Neural cell (in vitro differentiated cells): ENCODE data around the gene IFNGR2. TPM values are rescaled to one million over a fixed set of nuclear protein-coding genes. Genes with fewer than 3 reads are reported as not detected.

ENCODE experiments used
- H2AFZ ChIP-seq: fragments of 200-600, 300-800 bp; sonication (generic), shearing (Covaris generic); 2 replicates; pipeline ENCODE4 v1.6.0; 2014; ENCODE audit warnings: low read depth, mild to moderate bottlenecking, antibody characterized with exemption, low read length, moderate library complexity
- H3F3A ChIP-seq: fragments of 200-600 bp; shearing (Covaris generic); 2 replicates; pipeline ENCODE4 v1.6.1; 2016; ENCODE audit warnings: mild to moderate bottlenecking, moderate library complexity, mixed read lengths, antibody characterized with exemption, low read length; ENCODE audit not compliant: insufficient read depth, poor library complexity, severe bottlenecking
- H3K27ac ChIP-seq: fragments of 200-600, 300-800 bp; sonication (generic), shearing (Covaris generic); 2 replicates; pipeline ENCODE4 v1.5.1; 2014; ENCODE audit warnings: mild to moderate bottlenecking, low read length, moderate library complexity
- H3K27me3 ChIP-seq: fragments of 300-800, 200-600 bp; sonication (generic), shearing (Covaris generic); 2 replicates; pipeline ENCODE4 v1.6.0; 2014; ENCODE audit warnings: mild to moderate bottlenecking, low read depth, low read length, moderate library complexity; ENCODE audit not compliant: insufficient read depth
- H3K36me3 ChIP-seq: fragments of 300-800, 200-600 bp; sonication (generic), shearing (Covaris generic); 2 replicates; pipeline ENCODE4 v1.5.1; 2014; ENCODE audit warnings: mild to moderate bottlenecking, antibody characterized with exemption, low read length, moderate library complexity; ENCODE audit not compliant: insufficient read depth
- H3K4me2 ChIP-seq: fragments of 300-800, 200-600 bp; sonication (generic), shearing (Covaris generic); 2 replicates; pipeline ENCODE4 v1.6.0; 2014; ENCODE audit warnings: mild to moderate bottlenecking, low read length
- H3K4me3 ChIP-seq: fragments of 300-800, 200-600 bp; sonication (generic), shearing (Covaris generic); 2 replicates; pipeline ENCODE4 v1.5.1; 2014; ENCODE audit warnings: mild to moderate bottlenecking, low read length, moderate library complexity
- H3K79me2 ChIP-seq: fragments of 200-600 bp; shearing (Covaris generic); replicated peaks from 2 replicates; pipeline ENCODE4 v1.6.0; 2014; ENCODE audit warnings: mild to moderate bottlenecking, low read length, moderate library complexity; ENCODE audit not compliant: insufficient read depth
- H3K9ac ChIP-seq: fragments of 300-800, 200-600 bp; sonication (generic), shearing (Covaris generic); 2 replicates; pipeline ENCODE4 v1.6.1; 2016; ENCODE audit warnings: mild to moderate bottlenecking, low read length, mixed read lengths
- H3K9me2 ChIP-seq: fragments of 200-600 bp; shearing (Covaris generic); 2 replicates; pipeline ENCODE4 v1.6.1; 2016; ENCODE audit warnings: mild to moderate bottlenecking, low read length, mixed read lengths; ENCODE audit not compliant: insufficient read depth
- H3K9me3 ChIP-seq: fragments of 200-600, 300-800 bp; sonication (generic), shearing (Covaris generic); 2 replicates; pipeline ENCODE4 v1.6.1; 2016; ENCODE audit warnings: mild to moderate bottlenecking, mixed run types, low read length, moderate library complexity, mixed read lengths
- H4K20me1 ChIP-seq: fragments of 200-600 bp; shearing (Covaris generic); 2 replicates; pipeline ENCODE4 v1.6.1; 2016; ENCODE audit warnings: mild to moderate bottlenecking, mixed run types; ENCODE audit not compliant: insufficient read depth
- EP300 ChIP-seq: fragments of 450-650 bp; conservative IDR thresholded peaks from 2 replicates; pipeline ENCODE4 v1.6.1; 2014; ENCODE audit warnings: antibody characterized with exemption, mild to moderate bottlenecking, moderate library complexity; ENCODE audit not compliant: poor library complexity, severe bottlenecking
- EZH2 ChIP-seq: fragments of 200-600, 300-800 bp; shearing (Covaris generic), sonication (generic); IDR thresholded peaks from 2 replicates; pipeline ENCODE4 v1.6.1; 2014; ENCODE audit warnings: antibody characterized with exemption, low read length, borderline replicate concordance, mild to moderate bottlenecking; ENCODE audit not compliant: insufficient read depth, poor library complexity, severe bottlenecking
- MXI1 ChIP-seq: fragments of 450-650 bp; conservative IDR thresholded peaks from 2 replicates; pipeline ENCODE4 v1.6.1; 2014; ENCODE audit warnings: antibody characterized with exemption, mild to moderate bottlenecking; ENCODE audit not compliant: poor library complexity, severe bottlenecking
- POLR2AphosphoS5 ChIP-seq: IDR thresholded peaks from 2 replicates; pipeline ENCODE4 v1.6.1; 2012
- RAD21 ChIP-seq: fragments of 450-650 bp; conservative IDR thresholded peaks from 2 replicates; pipeline ENCODE4 v1.6.1; 2014; ENCODE audit warnings: antibody characterized with exemption, mild to moderate bottlenecking, moderate library complexity
- REST ChIP-seq: IDR thresholded peaks from 2 replicates; pipeline ENCODE4 v1.6.1; 2012; ENCODE audit warnings: borderline replicate concordance
- SMC3 ChIP-seq: fragments of 450-650 bp; conservative IDR thresholded peaks from 2 replicates; pipeline ENCODE4 v1.6.1; 2014; ENCODE audit warnings: antibody characterized with exemption, mild to moderate bottlenecking, moderate library complexity; ENCODE audit not compliant: poor library complexity
- TAF1 ChIP-seq: IDR thresholded peaks from 2 replicates; pipeline ENCODE4 v1.6.1; 2012; ENCODE audit warnings: low read depth
- polyA plus RNA-seq: library from polyadenylated mRNA; depleted of rRNA; stranded (reverse); fragments of >200 nt; gene quantifications from 2 replicates; pipeline ENCODE4 v1.2.3, GENCODE V29; 2014
- TF ChIP-seq, protein P1 (sequence below): fragments of 450-650 bp; IDR thresholded peaks from 2 replicates; pipeline ENCODE4 v1.5.1; 2014; ENCODE audit warnings: antibody characterized with exemption, mild to moderate bottlenecking, moderate library complexity; ENCODE audit not compliant: poor library complexity, severe bottlenecking

IFNGR2 gene
- polyA plus RNA-seq, 1 donor from 2014 or later, result 57.2 TPM

DNA sequence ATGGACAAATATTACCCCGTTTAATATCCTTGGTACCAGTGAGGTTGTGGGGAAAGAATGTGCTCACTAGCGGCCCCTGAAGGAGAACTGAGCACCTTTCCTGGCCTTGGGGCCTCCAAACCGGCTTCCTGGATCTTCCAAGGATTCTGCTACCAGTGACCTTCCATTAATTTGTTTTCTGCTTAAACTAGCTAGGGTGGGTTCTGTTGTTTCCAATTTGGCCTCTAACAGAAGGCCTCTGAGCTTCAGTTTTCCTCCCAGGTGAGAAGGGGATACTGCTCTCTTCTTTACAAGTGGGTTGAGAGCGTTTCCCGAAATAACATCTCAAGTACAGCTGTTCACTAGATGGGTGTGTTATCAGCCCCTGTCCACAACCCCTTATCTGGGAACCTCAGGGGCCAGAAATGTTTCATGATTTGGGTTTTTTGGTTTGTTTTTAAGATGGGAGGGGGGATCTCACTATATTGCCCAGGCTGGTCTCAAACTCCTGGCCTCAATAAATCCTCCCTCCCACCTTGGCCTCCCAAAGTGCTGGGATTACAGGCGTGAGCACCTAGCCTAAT lies 16.9 kb upstream of the IFNGR2 start:
- Histone ChIP-seq H3K4me3 (no peak overlapping the region), H3K27ac (no peak overlapping the region), H3K36me3 (no peaks in the 10 kb centered on the region), H3F3A (no peaks in the 10 kb centered on the region), H2AFZ (no peak overlapping the region), H3K79me2 (no peaks in the 10 kb centered on the region), H3K27me3 (no peaks in the 10 kb centered on the region), H3K9ac (no peak overlapping the region), H4K20me1 (no peaks in the 10 kb centered on the region), H3K9me3 (no peaks in the 10 kb centered on the region), H3K4me2 (no peak overlapping the region), H3K9me2 (no peaks in the 10 kb centered on the region)
- TF ChIP-seq SMC3 (no peak), TAF1 (no peak), POLR2AphosphoS5 (no peak), EP300 (no peak), EZH2 (no peak), RAD21 (no peak), MXI1 (no peak), REST (no peak)
- TF ChIP-seq, protein P1, sequence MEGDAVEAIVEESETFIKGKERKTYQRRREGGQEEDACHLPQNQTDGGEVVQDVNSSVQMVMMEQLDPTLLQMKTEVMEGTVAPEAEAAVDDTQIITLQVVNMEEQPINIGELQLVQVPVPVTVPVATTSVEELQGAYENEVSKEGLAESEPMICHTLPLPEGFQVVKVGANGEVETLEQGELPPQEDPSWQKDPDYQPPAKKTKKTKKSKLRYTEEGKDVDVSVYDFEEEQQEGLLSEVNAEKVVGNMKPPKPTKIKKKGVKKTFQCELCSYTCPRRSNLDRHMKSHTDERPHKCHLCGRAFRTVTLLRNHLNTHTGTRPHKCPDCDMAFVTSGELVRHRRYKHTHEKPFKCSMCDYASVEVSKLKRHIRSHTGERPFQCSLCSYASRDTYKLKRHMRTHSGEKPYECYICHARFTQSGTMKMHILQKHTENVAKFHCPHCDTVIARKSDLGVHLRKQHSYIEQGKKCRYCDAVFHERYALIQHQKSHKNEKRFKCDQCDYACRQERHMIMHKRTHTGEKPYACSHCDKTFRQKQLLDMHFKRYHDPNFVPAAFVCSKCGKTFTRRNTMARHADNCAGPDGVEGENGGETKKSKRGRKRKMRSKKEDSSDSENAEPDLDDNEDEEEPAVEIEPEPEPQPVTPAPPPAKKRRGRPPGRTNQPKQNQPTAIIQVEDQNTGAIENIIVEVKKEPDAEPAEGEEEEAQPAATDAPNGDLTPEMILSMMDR, result no peak

DNA sequence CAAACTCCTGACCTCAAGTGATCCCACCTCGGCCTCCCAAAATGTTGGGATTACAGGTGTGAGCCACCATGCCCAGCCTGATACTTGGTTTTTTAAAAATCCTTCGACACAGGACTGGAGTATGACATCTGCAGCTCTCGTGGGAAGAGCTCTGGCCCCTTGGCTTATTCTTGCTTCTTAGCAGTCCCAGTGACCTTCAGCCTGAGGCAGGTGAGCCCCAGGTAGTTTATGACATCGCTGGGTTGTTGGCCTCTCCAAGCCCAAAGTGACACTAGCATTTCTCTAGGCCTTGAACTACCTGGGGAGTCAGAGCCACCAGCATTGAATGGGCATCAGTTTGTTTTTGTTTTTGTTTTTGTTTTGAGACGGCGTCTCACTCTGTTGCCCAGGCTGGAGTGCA lies 15.9 kb upstream of the IFNGR2 start:
- Histone ChIP-seq H3K36me3 (no peaks in the 10 kb centered on the region), H3K4me2 (no peak overlapping the region)
- no peak for TF ChIP-seq SMC3
- no peak for TF ChIP-seq EP300
- no peak for TF ChIP-seq EZH2
- TF ChIP-seq, protein P1, result no peak
- no peak for TF ChIP-seq TAF1
- no peak for TF ChIP-seq RAD21
- TF ChIP-seq POLR2AphosphoS5, result no peak
- TF ChIP-seq MXI1, result no peak
- TF ChIP-seq REST, result no peak

More for the DNA sequence above, 15.9 kb upstream of the IFNGR2 start:
- Histone ChIP-seq H3K79me2 (no peaks in the 10 kb centered on the region), H2AFZ (no peak overlapping the region), H3K9me3 (no peaks in the 10 kb centered on the region), H4K20me1 (no peaks in the 10 kb centered on the region), H3K9me2 (no peaks in the 10 kb centered on the region), H3K27me3 (no peaks in the 10 kb centered on the region), H3K27ac (no peak overlapping the region), H3K9ac (no peak overlapping the region), H3F3A (no peaks in the 10 kb centered on the region), H3K4me3 (no peak overlapping the region)
